Measurements from ENCODE around the gene TRAF2. TPM values are rescaled to one million over a fixed set of nuclear protein-coding genes. Genes with fewer than 3 reads are reported as not detected.

Gene TRAF2
- total and polyA plus RNA-seq, 9 of the 15 experiments (the other 6 are each of a cell fraction or from before 2014, with no cell fraction given) = 0.24 to 45.2 (median 18.0) TPM

DNA sequence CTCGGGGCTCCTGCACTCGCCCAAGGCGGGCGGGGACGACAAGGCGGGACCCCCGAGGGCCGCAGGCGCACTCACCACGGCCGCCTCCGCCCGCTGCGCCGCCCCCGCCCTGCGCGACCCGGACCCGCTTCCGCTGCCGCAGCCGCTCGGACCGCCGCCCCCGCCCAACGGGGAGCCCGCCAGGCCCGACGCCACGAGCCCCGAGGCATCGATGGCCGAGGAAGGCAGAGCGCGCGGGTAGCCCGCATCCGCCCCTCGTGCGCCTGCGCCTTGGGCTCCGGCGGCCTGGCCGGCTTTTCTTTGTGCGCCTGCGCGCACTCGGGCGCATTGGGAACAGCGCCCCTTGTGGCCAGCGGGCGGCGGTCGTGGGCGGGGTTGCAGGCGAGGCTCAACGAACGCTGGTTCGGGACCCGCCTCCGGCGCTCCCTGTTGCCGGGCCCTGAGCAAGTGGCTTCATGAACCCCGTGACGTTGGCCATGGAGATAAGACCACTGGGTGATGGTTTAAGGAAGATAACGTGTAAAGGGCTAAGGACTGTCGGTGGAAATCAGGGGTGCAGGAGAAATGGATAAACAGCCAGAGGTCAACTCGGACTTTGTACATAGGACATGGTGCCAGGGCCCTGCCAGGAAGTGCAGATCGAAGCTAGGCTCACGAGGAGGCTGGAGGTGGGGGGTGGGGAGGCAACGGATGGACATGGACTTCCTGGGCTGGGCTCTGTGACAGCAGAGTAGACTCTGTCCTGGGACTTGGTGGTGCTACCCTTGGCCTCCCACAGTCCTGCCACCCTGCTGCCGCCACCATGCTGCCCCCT, 58.4 kb downstream of the TRAF2 start, which contains the start of the genes C8G and FBXW5 (continued):
- TF ChIP-seq MTA2 (IDR thresholded peaks at IDR 0.05; ENCODE audit: low read depth) (no peak; the same call in 1 of the 2 replicates), ATF1 (CRISPR knock-in tag; IDR thresholded peaks at IDR 0.05) (0 out of 2 replicates have a peak, but pooled peaks have one; percentile 5), ATF1 (tag; IDR thresholded peaks at IDR 0.05) (peak; percentile 94), NFXL1 (CRISPR knock-in tag; IDR thresholded peaks at IDR 0.05) (no peak), ELF2 (CRISPR knock-in tag; IDR thresholded peaks at IDR 0.05) (no peak), ZNF224 (CRISPR knock-in tag; IDR thresholded peaks at IDR 0.05) (no peak), BHLHE40 (IDR thresholded peaks at IDR 0.05; ENCODE audit: low read length) (peak; percentile 63), KDM5B (IDR thresholded peaks at IDR 0.05; ENCODE audit: insufficient replicate concordance, low read depth, low read length) (no peak), ZNF282 (CRISPR knock-in tag; IDR thresholded peaks at IDR 0.05) (no peak), TRIM24 (IDR thresholded peaks at IDR 0.05) (peak in 1 of 2 experiments; percentile 39; a peak in 1 of 4 replicates), TAF15 (IDR thresholded peaks at IDR 0.05; ENCODE audit: low read depth, low read length) (no peak), TARDBP (IDR thresholded peaks at IDR 0.05) (no peak; the same call in 1 of the 2 replicates), ARID2 (IDR thresholded peaks at IDR 0.05) (no peak), RBM22 (IDR thresholded peaks at IDR 0.05; ENCODE audit: low read depth, low read length, poor library complexity, severe bottlenecking) (peak; percentile 80), CREB1 (IDR thresholded peaks at IDR 0.05) (peak; percentile 64), CREB1 (CRISPR knock-in tag; IDR thresholded peaks at IDR 0.05) (peak; percentile 74; the same call in 1 of the 2 replicates), MEIS2 (IDR thresholded peaks at IDR 0.05; ENCODE audit: partially characterized antibody) (peak; percentile 90), HNRNPUL1 (IDR thresholded peaks at IDR 0.05; ENCODE audit: low read length) (no peak), POU5F1 (IDR thresholded peaks at IDR 0.05; ENCODE audit: borderline replicate concordance, low read depth, low read length, partially characterized antibody) (peak; percentile 13)
- TF ChIP-seq, protein P1, sequence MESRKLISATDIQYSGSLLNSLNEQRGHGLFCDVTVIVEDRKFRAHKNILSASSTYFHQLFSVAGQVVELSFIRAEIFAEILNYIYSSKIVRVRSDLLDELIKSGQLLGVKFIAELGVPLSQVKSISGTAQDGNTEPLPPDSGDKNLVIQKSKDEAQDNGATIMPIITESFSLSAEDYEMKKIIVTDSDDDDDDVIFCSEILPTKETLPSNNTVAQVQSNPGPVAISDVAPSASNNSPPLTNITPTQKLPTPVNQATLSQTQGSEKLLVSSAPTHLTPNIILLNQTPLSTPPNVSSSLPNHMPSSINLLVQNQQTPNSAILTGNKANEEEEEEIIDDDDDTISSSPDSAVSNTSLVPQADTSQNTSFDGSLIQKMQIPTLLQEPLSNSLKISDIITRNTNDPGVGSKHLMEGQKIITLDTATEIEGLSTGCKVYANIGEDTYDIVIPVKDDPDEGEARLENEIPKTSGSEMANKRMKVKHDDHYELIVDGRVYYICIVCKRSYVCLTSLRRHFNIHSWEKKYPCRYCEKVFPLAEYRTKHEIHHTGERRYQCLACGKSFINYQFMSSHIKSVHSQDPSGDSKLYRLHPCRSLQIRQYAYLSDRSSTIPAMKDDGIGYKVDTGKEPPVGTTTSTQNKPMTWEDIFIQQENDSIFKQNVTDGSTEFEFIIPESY (CRISPR knock-in tag; IDR thresholded peaks at IDR 0.05) = peak; percentile 77
- TF ChIP-seq, protein P2, sequence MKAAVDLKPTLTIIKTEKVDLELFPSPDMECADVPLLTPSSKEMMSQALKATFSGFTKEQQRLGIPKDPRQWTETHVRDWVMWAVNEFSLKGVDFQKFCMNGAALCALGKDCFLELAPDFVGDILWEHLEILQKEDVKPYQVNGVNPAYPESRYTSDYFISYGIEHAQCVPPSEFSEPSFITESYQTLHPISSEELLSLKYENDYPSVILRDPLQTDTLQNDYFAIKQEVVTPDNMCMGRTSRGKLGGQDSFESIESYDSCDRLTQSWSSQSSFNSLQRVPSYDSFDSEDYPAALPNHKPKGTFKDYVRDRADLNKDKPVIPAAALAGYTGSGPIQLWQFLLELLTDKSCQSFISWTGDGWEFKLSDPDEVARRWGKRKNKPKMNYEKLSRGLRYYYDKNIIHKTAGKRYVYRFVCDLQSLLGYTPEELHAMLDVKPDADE (conservative IDR thresholded peaks at IDR 0.05; ENCODE audit: control insufficient read depth, low read depth, low read length) = peak; percentile 89
- TF ChIP-seq, protein P3, sequence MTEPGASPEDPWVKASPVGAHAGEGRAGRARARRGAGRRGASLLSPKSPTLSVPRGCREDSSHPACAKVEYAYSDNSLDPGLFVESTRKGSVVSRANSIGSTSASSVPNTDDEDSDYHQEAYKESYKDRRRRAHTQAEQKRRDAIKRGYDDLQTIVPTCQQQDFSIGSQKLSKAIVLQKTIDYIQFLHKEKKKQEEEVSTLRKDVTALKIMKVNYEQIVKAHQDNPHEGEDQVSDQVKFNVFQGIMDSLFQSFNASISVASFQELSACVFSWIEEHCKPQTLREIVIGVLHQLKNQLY (CRISPR knock-in tag; conservative IDR thresholded peaks at IDR 0.05) = no peak
- TF ChIP-seq, protein P4, sequence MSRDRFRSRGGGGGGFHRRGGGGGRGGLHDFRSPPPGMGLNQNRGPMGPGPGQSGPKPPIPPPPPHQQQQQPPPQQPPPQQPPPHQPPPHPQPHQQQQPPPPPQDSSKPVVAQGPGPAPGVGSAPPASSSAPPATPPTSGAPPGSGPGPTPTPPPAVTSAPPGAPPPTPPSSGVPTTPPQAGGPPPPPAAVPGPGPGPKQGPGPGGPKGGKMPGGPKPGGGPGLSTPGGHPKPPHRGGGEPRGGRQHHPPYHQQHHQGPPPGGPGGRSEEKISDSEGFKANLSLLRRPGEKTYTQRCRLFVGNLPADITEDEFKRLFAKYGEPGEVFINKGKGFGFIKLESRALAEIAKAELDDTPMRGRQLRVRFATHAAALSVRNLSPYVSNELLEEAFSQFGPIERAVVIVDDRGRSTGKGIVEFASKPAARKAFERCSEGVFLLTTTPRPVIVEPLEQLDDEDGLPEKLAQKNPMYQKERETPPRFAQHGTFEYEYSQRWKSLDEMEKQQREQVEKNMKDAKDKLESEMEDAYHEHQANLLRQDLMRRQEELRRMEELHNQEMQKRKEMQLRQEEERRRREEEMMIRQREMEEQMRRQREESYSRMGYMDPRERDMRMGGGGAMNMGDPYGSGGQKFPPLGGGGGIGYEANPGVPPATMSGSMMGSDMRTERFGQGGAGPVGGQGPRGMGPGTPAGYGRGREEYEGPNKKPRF (IDR thresholded peaks at IDR 0.05; ENCODE audit: low read depth, low read length) = no peak
